Esophagus squamous epithelium (tissue), 4 donors: ENCODE data around the gene KDM4C.

ENCODE experiments used
- POLR2A ChIP-seq, 4 donors: fragments of 450-650 bp; IDR thresholded peaks; one replicate each; pipeline ENCODE4 v1.6.1; 2017; ENCODE audit warnings: antibody characterized with exemption in 4 of 4, mild to moderate bottlenecking in 4 of 4, moderate library complexity in 3 of 4
- TF ChIP-seq, protein P1 (sequence below), 6 experiments: fragments of 450-650 bp in 4 of 6; fragments of 200-600 bp in 2 of 6; sonication (generic) in 2 of 6; IDR thresholded peaks; one replicate each; pipeline ENCODE4 v1.5.1; 2016 to 2019; ENCODE audit warnings: antibody characterized with exemption in 6 of 6, mild to moderate bottlenecking in 4 of 6, moderate library complexity in 4 of 6

- TF ChIP-seq, protein P1, sequence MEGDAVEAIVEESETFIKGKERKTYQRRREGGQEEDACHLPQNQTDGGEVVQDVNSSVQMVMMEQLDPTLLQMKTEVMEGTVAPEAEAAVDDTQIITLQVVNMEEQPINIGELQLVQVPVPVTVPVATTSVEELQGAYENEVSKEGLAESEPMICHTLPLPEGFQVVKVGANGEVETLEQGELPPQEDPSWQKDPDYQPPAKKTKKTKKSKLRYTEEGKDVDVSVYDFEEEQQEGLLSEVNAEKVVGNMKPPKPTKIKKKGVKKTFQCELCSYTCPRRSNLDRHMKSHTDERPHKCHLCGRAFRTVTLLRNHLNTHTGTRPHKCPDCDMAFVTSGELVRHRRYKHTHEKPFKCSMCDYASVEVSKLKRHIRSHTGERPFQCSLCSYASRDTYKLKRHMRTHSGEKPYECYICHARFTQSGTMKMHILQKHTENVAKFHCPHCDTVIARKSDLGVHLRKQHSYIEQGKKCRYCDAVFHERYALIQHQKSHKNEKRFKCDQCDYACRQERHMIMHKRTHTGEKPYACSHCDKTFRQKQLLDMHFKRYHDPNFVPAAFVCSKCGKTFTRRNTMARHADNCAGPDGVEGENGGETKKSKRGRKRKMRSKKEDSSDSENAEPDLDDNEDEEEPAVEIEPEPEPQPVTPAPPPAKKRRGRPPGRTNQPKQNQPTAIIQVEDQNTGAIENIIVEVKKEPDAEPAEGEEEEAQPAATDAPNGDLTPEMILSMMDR (IDR thresholded peaks at IDR 0.05): no peak
- no peak for TF ChIP-seq POLR2A (IDR thresholded peaks at IDR 0.05)
These were observed 26.0 kb downstream of the KDM4C start for GRCh38 chr9:6783753-6784152.
